ENCODE data around the gene SERINC3. TPM values are rescaled to one million over a fixed set of nuclear protein-coding genes. Genes with fewer than 3 reads are reported as not detected.

SERINC3 gene
- polyA plus RNA-seq, 1 of the 3 experiments (the other 2 are of a cell fraction): 105 TPM

- no peaks in the 10 kb centered on the region for H4K20me1 ChIP-seq (ENCODE audit: insufficient read depth)
- CTCF ChIA-PET: interaction anchor here (0.9 to 2.1 kb wide), 5 partner anchors 10 to 333 kb away, joined by 3 to 6 read pairs (median 5); no protein-coding TSS in a partner anchor
- H3K79me2 ChIP-seq (ENCODE audit: insufficient read depth): no peaks in the 10 kb centered on the region
- DNase-seq: no peak
- no peak overlapping the region for H2AFZ ChIP-seq (ENCODE audit: low read depth)
- no peaks in the 10 kb centered on the region for H3K4me1 ChIP-seq (ENCODE audit: control insufficient read depth in 1 of 2, insufficient read depth in 2 of 2, low read depth in 1 of 2, low read length in 1 of 2)
- H3K9me3 ChIP-seq: no peaks in the 10 kb centered on the region
- no peak overlapping the region for H3K9ac ChIP-seq
- no peaks in the 10 kb centered on the region for H3K27me3 ChIP-seq (ENCODE audit: insufficient read depth)
- POLR2A ChIA-PET: no interaction called here
- H3K27ac ChIP-seq (ENCODE audit: low read depth in 2 of 2, low read length in 1 of 2): no peak overlapping the region
- no peak overlapping the region for H3K4me3 ChIP-seq (ENCODE audit: low read depth in 2 of 2, low read length in 1 of 2)
- H3K36me3 ChIP-seq (replicated peaks in 1 of 2; ENCODE audit: control insufficient read depth in 1 of 2, insufficient read depth in 2 of 2, low read length in 1 of 2): no peaks in the 10 kb centered on the region
- H3K4me2 ChIP-seq: no peak overlapping the region
- no peaks in the 10 kb centered on the region for H3F3A ChIP-seq (replicated peaks; ENCODE audit: insufficient read depth)
- TF ChIP-seq GATA2 (CRISPR knock-in tag; IDR thresholded peaks at IDR 0.05) (no peak), RXRA (IDR thresholded peaks at IDR 0.05; ENCODE audit: borderline replicate concordance, low read depth) (no peak), YY1 (IDR thresholded peaks at IDR 0.05; ENCODE audit: low read depth) (no peak)
- 70% methylated on average over 7 of the region's 7 CpGs for WGBS (ENCODE audit: low lambda C conversion rate)
- no peaks in the 10 kb centered on the region for H3K9me2 ChIP-seq
These were observed 72.0 kb downstream of the SERINC3 start for GRCh38 chr20:44449864-44450263.

GRCh38 chr20:44448753-44449546 is 72.9 kb downstream of the SERINC3 start:
- no peaks in the 10 kb centered on the region for H3K36me3 ChIP-seq (replicated peaks in 1 of 2; ENCODE audit: control insufficient read depth in 1 of 2, insufficient read depth in 2 of 2, low read length in 1 of 2)
- H3K9me2 ChIP-seq: no peaks in the 10 kb centered on the region
- H3K4me1 ChIP-seq (ENCODE audit: control insufficient read depth in 1 of 2, insufficient read depth in 2 of 2, low read depth in 1 of 2, low read length in 1 of 2): no peaks in the 10 kb centered on the region
- DNase-seq: peak; percentile 30
- no peak overlapping the region for H3K4me3 ChIP-seq (ENCODE audit: low read depth in 2 of 2, low read length in 1 of 2)
- 61% methylated on average over 8 of the region's 9 CpGs for WGBS (ENCODE audit: low lambda C conversion rate)
- H4K20me1 ChIP-seq (ENCODE audit: insufficient read depth): no peaks in the 10 kb centered on the region
- H3K27ac ChIP-seq (ENCODE audit: low read depth in 2 of 2, low read length in 1 of 2): no peak overlapping the region
- H3K27me3 ChIP-seq (ENCODE audit: insufficient read depth): no peaks in the 10 kb centered on the region
- no peaks in the 10 kb centered on the region for H3K79me2 ChIP-seq (ENCODE audit: insufficient read depth)
- no peaks in the 10 kb centered on the region for H3K9me3 ChIP-seq
- POLR2A ChIA-PET: no interaction called here
- H3F3A ChIP-seq (replicated peaks; ENCODE audit: insufficient read depth): no peaks in the 10 kb centered on the region
- no peak overlapping the region for H2AFZ ChIP-seq (ENCODE audit: low read depth)
- CTCF ChIA-PET: interaction anchor here (0.9 to 1.1 kb wide), 2 partner anchors 9 to 23 kb away, joined by 3 read pairs; no protein-coding TSS in a partner anchor
- H3K4me2 ChIP-seq: no peak overlapping the region
- TF ChIP-seq CTCF (IDR thresholded peaks at IDR 0.05) (peak; percentile 49), SMC3 (IDR thresholded peaks at IDR 0.05; ENCODE audit: low read depth, low read length) (no peak)
- H3K9ac ChIP-seq: no peak overlapping the region

GRCh38 chr20:44447827-44448419 is 73.9 kb downstream of the SERINC3 start:
- Histone ChIP-seq H3K27ac (ENCODE audit: low read depth in 2 of 2, low read length in 1 of 2) (no peak overlapping the region), H3K4me1 (ENCODE audit: control insufficient read depth in 1 of 2, insufficient read depth in 2 of 2, low read depth in 1 of 2, low read length in 1 of 2) (no peaks in the 10 kb centered on the region), H3K9ac (no peak overlapping the region), H3K9me3 (no peaks in the 10 kb centered on the region), H3K27me3 (ENCODE audit: insufficient read depth) (no peaks in the 10 kb centered on the region), H3K4me2 (no peak overlapping the region), H4K20me1 (ENCODE audit: insufficient read depth) (no peaks in the 10 kb centered on the region), H3K4me3 (ENCODE audit: low read depth in 2 of 2, low read length in 1 of 2) (no peak overlapping the region), H3K9me2 (no peaks in the 10 kb centered on the region), H3F3A (replicated peaks; ENCODE audit: insufficient read depth) (no peaks in the 10 kb centered on the region), H2AFZ (ENCODE audit: low read depth) (no peak overlapping the region), H3K79me2 (ENCODE audit: insufficient read depth) (no peaks in the 10 kb centered on the region), H3K36me3 (replicated peaks in 1 of 2; ENCODE audit: control insufficient read depth in 1 of 2, insufficient read depth in 2 of 2, low read length in 1 of 2) (no peaks in the 10 kb centered on the region)
- CTCF ChIA-PET: interaction anchor here (0.9 to 1.1 kb wide), 2 partner anchors 10 to 24 kb away, joined by 3 read pairs; no protein-coding TSS in a partner anchor
- 45% methylated on average over 3 of the region's 3 CpGs for WGBS (ENCODE audit: low lambda C conversion rate)
- DNase-seq: no peak
- POLR2A ChIA-PET: no interaction called here
- TF ChIP-seq YY1 (IDR thresholded peaks at IDR 0.05; ENCODE audit: low read depth): no peak
- TF ChIP-seq ZBTB33 (IDR thresholded peaks at IDR 0.05; ENCODE audit: borderline replicate concordance, low read depth): no peak
- TF ChIP-seq USF2 (IDR thresholded peaks at IDR 0.05; ENCODE audit: borderline replicate concordance, low read depth, low read length): no peak
- no peak for TF ChIP-seq TEAD4 (IDR thresholded peaks at IDR 0.05; ENCODE audit: borderline replicate concordance, insufficient read depth)
- no peak for TF ChIP-seq EZH2phosphoT487 (IDR thresholded peaks at IDR 0.05; ENCODE audit: borderline replicate concordance, low read depth)
- no peak for TF ChIP-seq SIN3A (IDR thresholded peaks at IDR 0.05; ENCODE audit: borderline replicate concordance, low read depth, low read length)
- no peak for TF ChIP-seq NRF1 (IDR thresholded peaks at IDR 0.05; ENCODE audit: low read depth, low read length)
- no peak for TF ChIP-seq TCF12 (IDR thresholded peaks at IDR 0.05)
- no peak for TF ChIP-seq PBX3 (IDR thresholded peaks at IDR 0.05)

Data from SK-N-SH (cell line).